SK-N-MC (cell line): Measurements from ENCODE around the gene LIN28B.

Experiments
- EZH2 ChIP-seq: fragments of 200-600 bp; sonication (generic); IDR thresholded peaks from one replicate; pipeline ENCODE4 v1.6.1; 2017; ENCODE audit warnings: antibody characterized with exemption
- POLR2AphosphoS5 ChIP-seq: IDR thresholded peaks from 2 replicates; pipeline ENCODE4 v1.6.1; 2012; ENCODE audit warnings: mild to moderate bottlenecking, low read depth, low read length, borderline replicate concordance

DNA sequence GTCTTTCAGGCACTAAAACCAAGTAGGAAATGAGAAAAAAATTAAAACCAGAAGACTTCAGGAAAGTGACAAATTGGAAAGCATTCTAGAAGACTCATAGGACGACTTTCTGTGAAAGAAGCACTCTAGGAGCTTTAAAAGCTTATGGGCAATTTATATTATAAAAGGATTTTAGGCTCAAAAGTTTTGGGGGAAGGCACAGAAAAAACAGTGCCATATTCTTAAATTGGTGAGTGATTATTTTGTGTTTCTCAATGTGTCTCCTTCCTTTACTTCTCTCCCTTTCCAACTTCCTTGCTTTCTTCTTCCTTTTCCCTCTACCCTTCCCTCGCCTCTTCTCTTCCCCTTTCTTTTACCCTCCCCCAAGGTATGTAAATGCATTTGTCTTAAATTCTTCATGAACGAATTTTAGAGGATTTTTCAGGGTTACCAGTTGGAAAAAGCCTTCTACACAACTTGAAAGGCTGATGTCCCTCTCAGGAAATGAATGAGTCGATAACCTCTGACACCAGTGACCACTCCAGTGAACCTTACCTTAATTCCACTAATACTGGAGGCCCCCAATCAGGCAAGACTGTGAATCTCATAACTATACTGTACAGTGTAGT is 2.6 kb upstream of the LIN28B start:
- TF ChIP-seq EZH2 (no peak), POLR2AphosphoS5 (no peak)
